HG02588 (cell line): Measurements from ENCODE around the gene S100A16.
"Not testable (repeated sequence)": the region's sequence is repeated elsewhere in the genome, so short reads cannot be mapped to it uniquely, and the experiment has no call there.

Source experiments
- ATAC-seq: cut with Tn5 transposase; IDR thresholded peaks from one replicate; pipeline ENCODE4 v1.9.1; 2021; ENCODE audit warnings: mild to moderate bottlenecking, moderate library complexity; ENCODE audit not compliant: unreplicated experiment

S100A16 gene

DNA sequence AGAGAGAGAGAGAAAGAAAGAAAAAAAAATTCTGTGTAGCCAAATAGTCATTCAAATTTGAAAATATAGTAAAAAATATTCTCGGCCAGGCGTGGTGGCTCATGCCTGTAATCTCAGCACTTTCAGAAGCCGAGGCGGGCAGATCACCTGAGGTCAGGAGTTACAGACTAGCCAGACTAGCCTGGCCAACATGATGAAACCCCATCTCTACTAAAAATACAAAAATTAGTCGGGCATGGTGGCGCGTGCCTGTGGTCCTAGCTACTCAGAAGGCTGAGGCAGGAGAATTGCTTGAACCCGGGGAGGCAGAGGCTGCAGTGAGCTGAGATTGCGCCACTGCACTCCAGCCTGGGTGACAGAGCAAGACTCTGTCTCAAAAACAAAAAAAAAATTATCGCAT lies 24.9 kb downstream of the S100A16 start:
- ATAC-seq = not testable (repeated sequence)

DNA sequence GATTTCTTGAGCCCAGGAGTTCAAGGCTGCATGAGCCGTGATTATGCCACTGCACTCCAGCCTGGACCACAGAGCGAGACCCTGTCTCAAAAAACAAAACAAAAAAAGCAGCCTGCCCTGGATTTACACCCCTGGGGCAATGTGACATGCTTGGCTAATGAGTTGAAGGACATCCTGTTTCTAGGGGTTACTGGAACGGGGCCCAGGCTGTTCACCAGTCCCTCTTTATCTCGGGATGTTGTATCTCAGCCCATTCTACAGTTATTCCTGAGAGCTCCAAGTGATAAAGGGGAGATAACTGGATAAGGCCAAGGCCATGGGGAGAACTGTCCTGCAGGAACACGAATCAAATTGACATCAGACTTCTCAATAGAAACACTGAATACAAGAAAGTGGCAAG lies 25.6 kb downstream of the S100A16 start:
- no peak for ATAC-seq

DNA sequence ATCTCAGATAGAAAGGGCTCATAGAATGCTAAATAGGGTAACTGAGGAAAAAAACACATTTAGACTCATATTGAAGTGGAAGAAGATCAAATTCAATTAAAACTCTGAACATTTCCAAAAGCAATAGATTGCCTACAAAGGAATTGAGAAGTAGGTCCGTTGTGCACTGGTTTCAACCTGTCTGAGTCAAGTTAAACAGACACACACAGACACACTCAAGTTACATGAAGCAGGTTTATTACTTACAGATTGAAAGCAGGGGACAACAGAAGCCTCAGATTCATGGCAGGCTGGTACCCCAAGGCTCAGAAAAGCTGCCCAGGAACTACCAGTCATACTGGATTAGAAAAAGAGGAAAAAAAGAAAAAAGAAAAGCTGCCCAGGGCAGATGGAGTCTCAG lies 26.6 kb downstream of the S100A16 start:
- ATAC-seq = no peak

DNA sequence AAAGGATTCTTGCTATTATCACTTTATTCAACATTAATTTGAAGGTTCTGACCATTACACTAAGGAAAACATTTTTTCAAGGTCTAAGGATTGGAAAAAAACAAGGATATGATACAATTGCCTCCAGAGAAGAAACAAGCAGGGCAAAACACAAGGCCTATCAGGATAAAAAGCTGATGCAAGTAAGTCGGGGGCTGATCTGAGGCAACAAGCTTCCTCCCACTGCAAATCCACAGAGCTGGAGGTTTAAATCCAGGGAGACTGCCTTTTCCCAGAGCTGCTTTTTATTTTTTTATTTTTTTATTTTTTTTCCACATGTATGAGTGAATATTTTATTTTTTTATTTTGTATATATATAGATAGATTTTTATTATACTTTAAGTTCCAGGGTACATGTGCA lies 27.9 kb downstream of the S100A16 start:
- no peak for ATAC-seq

DNA sequence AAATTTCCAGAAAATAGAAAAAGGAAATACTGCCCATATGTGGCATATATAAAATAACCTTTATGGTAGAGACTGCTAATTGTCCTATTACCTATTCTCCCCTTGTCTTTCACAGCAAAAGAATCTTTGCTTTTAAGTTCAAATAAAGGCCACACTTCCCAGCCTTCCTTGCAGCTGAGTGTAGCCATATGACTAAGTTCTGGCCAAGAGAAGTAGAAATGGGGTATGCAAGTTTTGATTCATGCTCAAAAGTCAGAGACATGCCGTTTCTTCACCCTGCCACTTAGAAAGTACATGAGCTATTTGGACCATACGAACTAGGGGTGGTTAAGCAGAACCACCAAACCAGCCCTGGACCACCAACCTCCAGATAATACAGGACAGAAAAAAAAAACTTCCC lies 29.0 kb downstream of the S100A16 start:
- no peak for ATAC-seq

DNA sequence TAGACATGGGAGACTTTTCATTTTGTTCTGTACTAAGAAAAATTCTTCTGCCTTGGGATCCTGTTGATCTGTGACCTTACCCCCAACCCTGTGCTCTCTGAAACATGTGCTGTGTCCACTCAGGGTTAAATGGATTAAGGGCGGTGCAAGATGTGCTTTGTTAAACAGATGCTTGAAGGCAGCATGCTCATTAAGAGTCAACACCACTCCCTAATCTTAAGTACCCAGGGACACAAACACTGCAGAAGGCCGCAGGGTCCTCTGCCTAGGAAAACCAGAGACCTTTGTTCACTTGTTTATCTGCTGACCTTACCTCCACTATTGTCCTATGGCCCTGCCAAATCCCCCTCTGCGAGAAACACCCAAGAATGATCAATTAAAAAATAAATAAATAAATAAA lies 29.4 kb downstream of the S100A16 start:
- not testable (repeated sequence) for ATAC-seq

DNA sequence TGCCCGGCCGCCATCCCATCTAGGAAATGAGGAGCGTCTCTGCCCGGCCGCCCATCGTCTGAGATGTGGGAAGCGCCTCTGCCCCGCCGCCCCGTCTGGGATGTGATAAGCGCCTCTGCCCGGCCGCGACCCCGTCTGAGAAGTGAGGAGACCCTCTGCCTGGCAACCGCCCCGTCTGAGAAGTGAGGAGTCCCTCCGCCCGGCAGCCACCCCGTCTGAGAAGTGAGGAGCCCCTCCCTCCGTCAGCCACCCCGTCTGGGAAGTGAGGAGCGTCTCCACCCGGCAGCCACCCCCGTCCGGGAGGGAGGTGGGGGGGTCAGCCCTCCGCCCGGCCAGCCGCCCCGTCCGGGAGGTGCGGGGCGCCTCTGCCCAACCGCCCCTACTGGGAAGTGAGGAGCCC lies 30.1 kb downstream of the S100A16 start:
- ATAC-seq = not testable (repeated sequence)

DNA sequence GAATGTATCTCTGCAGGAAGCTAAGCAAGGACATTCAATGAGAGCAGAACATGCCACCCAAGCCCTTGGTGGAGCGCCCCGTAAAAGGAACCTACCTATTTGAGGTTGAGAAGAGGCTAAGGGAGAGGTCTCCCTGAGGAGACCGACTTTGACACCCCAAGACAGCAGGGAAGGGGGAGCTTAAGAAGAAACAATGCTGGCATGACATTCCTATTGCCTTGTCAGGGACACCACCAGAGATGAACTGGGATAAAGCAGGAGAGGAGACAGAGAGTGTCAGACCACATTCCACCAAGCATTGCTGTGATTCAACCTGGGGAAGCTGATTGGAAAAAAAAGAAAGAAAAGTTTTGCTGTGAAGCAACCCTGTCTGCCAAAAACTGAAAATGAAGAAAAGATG lies 34.0 kb downstream of the S100A16 start:
- ATAC-seq = no peak

DNA sequence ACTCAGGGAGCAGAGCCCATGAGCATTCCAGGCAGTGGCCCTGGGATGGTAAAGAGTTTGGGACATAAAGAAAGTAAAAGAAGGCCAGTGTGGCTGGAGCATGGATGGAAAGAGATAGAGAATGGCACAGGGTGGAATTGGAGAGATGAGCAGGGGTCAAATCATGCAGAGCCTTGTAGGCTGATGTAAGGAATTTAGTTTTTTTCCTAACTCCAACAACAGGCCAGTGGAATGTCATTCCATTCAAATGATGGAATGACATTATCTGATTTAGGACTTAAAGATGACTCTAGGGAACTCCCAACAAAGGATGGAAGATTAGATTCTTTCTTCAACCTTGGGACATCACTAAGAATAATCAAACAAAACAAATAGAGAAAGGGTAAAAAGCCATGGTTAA lies 34.4 kb downstream of the S100A16 start:
- ATAC-seq = no peak

DNA sequence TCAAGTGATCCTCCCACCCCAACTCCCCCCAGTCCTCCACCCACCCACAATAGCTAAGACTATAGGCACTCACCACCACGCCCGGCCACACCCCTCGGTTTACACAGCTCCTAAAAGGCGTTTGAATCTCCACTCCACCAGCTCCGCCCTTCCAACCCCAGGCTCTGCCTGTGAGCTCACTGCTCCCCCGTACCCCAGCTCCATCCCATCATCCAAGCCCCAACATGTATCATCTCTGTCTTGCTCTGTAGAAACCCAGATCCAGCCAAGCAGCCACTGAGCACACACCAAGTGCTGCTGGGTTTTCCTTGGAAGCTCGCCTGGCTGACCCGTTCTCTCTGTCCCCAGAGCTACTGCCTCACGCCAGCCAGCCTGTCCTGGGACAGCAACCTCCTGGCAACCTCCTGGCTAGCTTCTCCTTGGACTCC lies 35.3 kb downstream of the S100A16 start:
- ATAC-seq = no peak

DNA sequence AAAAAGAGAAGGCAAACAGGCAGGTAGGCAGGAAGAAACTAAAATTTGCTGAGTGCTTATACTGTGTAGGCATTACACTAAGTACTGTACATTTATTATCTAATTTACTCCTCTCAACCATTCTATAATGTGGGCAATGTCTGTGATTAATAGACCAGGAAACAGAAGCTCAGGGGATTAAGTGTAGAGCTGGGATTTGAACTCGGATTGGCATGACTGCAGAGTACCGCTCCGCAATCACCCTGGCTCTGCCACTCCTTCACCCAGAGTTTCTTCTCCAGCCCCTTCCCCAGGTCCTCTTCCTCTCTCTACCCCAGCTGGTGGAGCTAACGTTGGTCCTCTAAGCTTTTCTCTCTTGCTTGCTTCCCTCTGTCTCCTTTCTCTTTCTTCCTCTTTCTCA lies 35.8 kb downstream of the S100A16 start:
- no peak for ATAC-seq

DNA sequence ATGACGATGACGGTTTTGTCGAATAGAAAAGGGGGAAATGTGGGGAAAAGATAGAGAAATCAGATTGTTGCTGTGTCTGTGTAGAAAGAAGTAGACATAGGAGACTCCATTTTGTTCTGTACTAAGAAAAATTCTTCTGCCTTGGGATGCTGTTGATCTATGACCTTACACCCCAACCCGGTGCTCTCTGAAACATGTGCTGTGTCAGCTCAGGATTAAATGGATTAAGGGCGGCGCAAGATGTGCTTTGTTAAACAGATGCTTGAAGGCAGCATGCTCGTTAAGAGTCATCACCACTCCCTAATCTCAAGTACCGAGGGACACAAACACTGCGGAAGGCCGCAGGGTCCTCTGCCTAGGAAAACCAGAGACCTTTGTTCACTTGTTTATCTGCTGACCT lies 37.4 kb downstream of the S100A16 start:
- ATAC-seq = not testable (repeated sequence)

DNA sequence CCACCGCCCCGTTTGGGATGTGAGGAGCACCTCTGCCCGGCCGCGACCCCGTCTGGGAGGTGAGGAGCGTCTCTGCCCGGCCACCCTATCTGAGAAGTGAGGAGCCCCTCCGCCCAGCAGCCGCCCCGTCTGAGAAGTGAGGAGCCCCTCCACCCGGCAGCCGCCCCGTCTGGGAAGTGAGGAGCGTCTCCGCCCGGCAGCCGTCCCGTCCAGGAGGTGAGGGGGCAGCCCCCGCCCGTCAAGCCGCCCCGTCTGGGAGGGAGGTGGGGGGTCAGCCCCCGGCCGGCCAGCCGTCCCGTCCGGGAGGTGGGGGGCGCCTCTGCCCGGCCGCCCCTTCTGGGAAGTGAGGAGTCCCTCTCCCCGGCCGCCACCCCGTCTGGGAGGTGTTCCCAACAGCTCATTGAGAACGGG lies 37.9 kb downstream of the S100A16 start:
- not testable (repeated sequence) for ATAC-seq

DNA sequence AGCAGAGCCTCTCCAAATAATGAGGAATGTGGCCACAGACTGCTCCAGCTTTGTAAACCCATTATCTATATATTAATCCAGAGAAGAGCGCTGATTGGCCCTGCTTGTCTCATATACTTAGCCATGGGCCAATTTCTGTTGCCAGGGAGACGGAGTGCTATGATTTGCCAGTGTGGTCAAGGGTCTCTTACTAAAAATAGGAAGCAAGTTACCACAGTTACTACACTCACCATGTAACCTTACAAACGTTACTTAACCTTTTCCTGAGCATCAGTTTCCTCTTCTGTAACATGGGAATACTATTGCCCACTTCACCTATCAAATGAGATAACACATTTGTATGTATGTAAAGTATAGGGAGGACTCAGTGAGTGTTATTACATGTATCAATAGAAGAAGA lies 39.6 kb downstream of the S100A16 start:
- no peak for ATAC-seq

DNA sequence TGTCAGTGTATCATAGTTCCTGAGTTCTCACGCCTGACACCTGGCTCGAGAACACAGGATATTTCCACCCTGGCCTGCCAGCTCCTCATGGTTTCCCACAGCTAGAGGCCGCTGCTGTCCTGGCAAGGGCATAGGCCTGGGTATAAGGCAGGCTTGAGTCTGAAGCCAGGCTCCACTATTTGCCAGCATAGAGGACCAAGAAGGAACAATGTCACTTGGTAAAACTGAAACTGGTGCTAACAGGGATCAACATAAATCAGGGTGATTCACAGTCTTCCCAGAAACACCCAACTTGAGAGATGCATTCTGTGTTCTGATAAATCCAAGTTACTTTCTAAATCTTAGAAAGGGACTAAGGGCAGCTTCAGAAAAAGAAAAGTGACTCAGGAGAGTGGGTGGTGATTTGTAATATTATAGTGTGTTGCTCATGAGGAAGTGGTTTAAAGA lies 40.3 kb downstream of the S100A16 start:
- peak; percentile 59 for ATAC-seq

DNA sequence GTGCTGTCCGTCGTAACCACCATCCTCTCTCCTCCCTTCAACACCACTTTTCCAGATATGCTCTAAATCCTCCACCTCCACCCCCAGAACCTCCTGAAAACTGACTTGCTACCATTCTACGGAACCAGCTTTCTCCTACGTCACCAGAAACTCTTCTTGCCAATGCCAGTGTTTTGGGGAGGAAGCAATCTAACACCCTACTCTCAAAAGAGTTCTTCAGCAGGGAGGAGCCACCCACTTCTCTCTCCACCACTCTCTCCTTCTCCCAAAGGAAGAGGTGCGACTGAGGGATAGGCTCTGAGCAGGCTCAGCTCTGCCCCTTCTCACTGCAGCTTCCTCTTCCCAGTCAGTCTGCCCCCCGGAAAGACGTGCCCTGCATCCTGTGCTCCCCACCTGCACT lies 41.2 kb downstream of the S100A16 start:
- ATAC-seq = no peak

DNA sequence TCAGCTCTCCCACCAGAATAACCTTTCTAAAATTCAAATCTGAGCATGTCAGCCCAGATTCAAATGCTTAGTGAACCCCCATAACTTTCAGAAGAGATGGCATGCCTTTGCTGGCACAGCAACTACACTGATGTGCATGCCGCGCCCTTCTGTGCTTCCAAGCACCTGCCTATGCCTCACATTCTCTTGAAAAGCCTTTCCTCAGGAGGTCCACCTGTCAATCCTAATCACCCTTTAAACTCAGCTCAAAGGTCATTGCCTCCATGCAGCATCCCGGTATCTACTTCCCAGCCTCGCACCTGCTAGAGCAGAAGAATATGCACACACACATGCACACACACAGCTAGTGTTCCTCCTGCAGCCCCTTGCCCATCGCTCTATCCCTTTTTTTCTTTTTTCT lies 42.1 kb downstream of the S100A16 start:
- no peak for ATAC-seq

DNA sequence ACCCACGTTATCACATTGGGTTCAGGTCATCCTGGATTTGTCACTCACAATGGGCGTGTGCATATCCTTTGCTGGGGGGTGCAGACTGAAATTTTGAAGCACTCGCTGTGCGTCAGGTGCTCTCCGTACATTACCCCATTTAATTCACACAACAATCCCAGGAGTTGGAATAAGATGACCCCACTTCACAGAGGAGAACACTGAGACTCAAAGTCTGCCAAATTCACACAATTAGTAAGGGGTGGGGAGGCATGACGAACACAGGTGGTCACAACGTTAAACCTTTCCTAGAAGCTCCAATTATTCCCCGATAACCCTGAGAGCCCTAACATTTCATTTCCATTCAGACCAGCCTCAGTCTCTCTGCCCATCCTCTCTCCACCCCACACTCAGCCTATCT lies 43.5 kb downstream of the S100A16 start:
- no peak for ATAC-seq

DNA sequence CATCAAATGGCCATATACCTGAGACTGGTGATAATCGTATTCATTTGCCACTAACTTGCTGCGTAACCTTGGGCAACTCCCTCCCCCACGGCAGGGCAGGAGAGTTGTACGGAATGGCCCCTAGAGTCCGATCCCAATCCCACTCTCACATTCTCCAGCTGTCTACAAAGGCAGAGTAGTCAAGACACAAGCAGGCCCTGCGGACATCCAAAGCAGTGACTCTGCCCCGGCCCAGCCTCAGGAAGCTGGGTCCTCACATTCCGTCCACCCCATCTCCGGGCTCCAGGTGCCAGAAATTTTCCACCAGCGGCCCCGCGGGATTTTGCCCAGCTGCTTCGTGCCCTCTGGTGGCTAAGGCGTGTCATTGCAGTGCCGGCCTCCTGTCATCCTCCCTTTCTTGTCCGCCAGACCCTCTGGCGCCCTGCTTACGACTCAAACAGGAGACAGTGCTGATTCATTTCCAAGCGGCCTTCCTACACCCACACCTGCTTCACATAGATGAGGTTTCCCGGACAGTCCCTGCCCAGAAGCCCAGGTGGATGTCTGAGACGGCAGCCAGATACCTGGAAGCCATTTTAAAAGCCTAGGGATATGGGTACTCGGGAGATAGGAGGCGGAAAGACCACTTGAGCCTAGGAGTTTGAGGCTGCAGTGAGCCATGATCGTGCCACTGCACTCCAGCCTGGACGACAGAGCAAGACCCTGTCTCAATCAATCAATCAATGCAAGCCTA lies 44.4 kb downstream of the S100A16 start:
- no peak for ATAC-seq

DNA sequence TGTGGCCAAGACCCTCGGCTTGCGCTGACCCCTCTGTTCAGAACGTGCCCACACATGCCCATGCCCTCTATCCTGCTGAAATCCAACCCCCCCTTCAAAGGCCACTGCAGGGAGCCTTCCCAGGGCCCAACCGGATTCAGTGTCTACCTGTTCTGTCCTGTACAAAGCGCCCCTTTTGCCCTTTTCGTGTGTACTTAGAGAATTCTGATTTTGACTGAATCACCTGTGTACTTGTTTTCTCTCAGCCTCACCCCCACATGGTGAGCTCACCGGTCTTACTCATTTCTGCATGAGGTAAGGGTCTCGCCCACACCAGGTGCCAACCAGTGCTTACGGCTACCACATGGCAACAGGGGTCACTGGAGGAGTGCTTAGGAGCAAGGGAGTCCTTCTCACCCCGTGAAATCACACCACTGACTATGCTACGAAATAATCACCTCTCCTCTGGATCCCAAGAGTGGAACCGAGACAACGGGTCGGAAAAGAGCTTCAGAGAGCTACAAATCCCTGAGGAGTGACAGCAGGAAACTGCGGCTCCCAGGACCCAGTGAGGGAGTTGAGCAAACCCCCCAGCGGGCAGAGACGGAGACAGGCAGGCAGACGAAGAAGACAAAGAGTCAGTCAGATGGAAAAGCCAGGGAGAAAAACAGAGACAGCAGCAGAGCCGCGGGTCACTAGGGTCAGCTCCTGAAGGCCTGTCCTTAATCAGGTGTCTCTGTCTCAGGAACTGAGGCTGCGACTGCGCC lies 45.1 kb downstream of the S100A16 start:
- ATAC-seq = no peak

DNA sequence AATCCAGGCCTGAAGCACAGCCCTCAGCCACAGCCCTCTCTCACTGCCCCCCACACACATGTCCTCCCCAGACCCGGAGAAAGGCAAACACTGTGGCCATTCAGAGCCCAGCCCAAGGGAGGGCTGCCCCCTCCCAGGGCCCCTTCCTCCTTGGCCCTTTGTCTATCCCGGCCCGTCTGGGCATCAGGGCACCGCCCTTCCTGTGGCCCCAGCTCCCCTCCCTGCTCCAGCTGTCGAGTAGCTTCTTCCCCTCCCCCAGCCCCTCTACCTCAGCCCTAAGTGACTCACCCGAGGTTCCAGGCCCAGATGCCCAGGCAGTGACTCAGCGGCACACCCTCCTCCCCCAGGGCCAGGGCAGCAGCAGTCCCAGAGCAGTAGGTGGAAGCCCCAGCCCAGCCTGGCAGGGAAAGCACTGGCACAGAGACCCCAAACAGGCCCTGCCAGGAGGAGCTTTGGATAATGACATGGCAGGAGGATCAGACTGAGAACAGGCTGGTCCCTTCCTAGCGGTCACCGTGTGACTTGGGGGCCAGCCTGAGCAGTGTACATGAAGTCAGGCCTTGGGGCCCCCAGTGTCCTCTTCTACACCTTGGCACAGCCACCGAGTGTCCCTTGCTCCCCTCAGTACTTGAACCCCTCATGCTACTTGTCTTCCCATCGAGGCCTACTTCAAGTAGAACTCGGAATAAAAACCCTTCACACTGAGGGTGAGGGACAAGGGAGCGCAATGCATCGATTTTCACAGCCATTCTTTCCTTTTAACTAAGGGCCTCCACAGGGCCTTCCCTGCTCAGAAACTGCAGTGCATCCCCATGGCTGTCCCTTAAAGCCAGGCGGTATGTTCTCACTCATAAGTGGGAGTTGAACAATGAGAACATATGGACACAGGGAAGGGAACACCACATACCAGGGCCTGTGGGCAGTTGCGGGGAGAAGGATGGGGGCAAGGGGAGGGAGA lies 46.2 kb downstream of the S100A16 start:
- no peak for ATAC-seq
